ENCODE measurements around the gene CBARP.

DNA sequence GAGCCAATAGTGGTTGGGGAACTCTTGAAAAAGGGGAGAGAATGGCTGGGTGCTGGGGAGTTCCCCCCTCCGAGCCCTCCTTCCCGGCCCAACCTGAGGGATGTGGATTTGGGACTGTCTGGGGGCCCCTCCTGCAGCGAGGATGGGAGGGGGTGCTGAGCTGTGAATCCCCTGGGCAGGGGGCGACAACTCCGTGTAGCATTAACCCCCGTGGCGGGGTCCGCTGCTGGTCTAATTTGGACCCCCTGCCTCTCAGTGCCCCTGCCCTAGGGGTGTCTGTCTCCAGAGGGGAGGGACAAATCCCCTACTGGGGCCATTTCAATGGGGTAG is 20.3 kb upstream of the CBARP start:
- TF ChIP-seq, protein P1, sequence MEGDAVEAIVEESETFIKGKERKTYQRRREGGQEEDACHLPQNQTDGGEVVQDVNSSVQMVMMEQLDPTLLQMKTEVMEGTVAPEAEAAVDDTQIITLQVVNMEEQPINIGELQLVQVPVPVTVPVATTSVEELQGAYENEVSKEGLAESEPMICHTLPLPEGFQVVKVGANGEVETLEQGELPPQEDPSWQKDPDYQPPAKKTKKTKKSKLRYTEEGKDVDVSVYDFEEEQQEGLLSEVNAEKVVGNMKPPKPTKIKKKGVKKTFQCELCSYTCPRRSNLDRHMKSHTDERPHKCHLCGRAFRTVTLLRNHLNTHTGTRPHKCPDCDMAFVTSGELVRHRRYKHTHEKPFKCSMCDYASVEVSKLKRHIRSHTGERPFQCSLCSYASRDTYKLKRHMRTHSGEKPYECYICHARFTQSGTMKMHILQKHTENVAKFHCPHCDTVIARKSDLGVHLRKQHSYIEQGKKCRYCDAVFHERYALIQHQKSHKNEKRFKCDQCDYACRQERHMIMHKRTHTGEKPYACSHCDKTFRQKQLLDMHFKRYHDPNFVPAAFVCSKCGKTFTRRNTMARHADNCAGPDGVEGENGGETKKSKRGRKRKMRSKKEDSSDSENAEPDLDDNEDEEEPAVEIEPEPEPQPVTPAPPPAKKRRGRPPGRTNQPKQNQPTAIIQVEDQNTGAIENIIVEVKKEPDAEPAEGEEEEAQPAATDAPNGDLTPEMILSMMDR (IDR thresholded peaks at IDR 0.05): no peak
- no peak for TF ChIP-seq POLR2A (IDR thresholded peaks at IDR 0.05)
